Gastroesophageal sphincter (tissue), 4 donors: Measurements from ENCODE around the gene PCDHA8. TPM values are rescaled to one million over a fixed set of nuclear protein-coding genes. Genes with fewer than 3 reads are reported as not detected.

Experiments used
- ATAC-seq: fragments of 150-250 bp; one replicate; pipeline ENCODE4 v1.9.1; 2016; ENCODE audit warnings: mild to moderate bottlenecking, moderate library complexity
- H3K27ac ChIP-seq, 4 donors: fragments of 200-600 bp; sonication (generic) in 3 of 4; 1 replicate in 3 of 4; 2 replicates in 1 of 4; pipeline ENCODE4 v1.5.1; 2016 to 2019
- H3K27me3 ChIP-seq: fragments of 200-600 bp; sonication (generic); one replicate; pipeline ENCODE4 v1.5.1; 2019
- H3K36me3 ChIP-seq, 2 donors: fragments of 200-600 bp; sonication (generic); one replicate each; pipeline ENCODE4 v1.5.1; 2019; ENCODE audit warnings: control low read depth in 1 of 2
- H3K4me1 ChIP-seq, 3 donors: fragments of 200-600 bp; sonication (generic); 1 replicate in 2 of 3; 2 replicates in 1 of 3; pipeline ENCODE4 v1.5.1; 2016 to 2019; ENCODE audit warnings: control low read depth in 2 of 3
- H3K4me3 ChIP-seq, 2 donors: fragments of 200-600 bp; sonication (generic); one replicate each; pipeline ENCODE4 v1.5.1; 2019; ENCODE audit warnings: mild to moderate bottlenecking in 1 of 2, moderate library complexity in 1 of 2
- H3K9me3 ChIP-seq, 3 donors: fragments of 200-600 bp; sonication (generic); one replicate each; pipeline ENCODE4 v1.5.1; 2017 to 2019; ENCODE audit warnings: control low read depth in 2 of 3
- EP300 ChIP-seq: sonication (generic); formaldehyde crosslinking; IDR thresholded peaks from one replicate; pipeline ENCODE4 v1.6.1; 2017; ENCODE audit warnings: antibody characterized with exemption, mild to moderate bottlenecking
- POLR2A ChIP-seq, 2 donors: fragments of 450-650 bp; IDR thresholded peaks; one replicate each; pipeline ENCODE4 v1.6.1; 2017; ENCODE audit warnings: antibody characterized with exemption in 2 of 2, mild to moderate bottlenecking in 2 of 2, moderate library complexity in 1 of 2
- POLR2AphosphoS5 ChIP-seq: sonication (generic); formaldehyde crosslinking; IDR thresholded peaks from one replicate; pipeline ENCODE4 v1.6.1; 2017; ENCODE audit warnings: antibody characterized with exemption
- WGBS, 2 donors: methylation state at CpG; one replicate each; pipeline ENCODE4 v1.1.5; 2018; ENCODE audit warnings: low coverage in 1 of 2; 5-methylcytosine and 5-hydroxymethylcytosine counted together
- total RNA-seq, 4 donors: library from RNA; depleted of rRNA; stranded (reverse); fragments of >200 nt; gene quantifications; one replicate each; pipeline ENCODE4 v1.1.0, GENCODE V29; 2016
- TF ChIP-seq, protein P1 (sequence below), 4 experiments: fragments of 200-600 bp in 2 of 4; fragments of 450-650 bp in 2 of 4; sonication (generic) in 1 of 4; IDR thresholded peaks; one replicate each; pipeline ENCODE4 v1.5.1; 2017 to 2019; ENCODE audit warnings: antibody characterized with exemption in 4 of 4, mild to moderate bottlenecking in 2 of 4, moderate library complexity in 2 of 4

PCDHA8 gene
- total RNA-seq, 4 donors from 2014 or later: 0.15 TPM; not detected in 3

DNA sequence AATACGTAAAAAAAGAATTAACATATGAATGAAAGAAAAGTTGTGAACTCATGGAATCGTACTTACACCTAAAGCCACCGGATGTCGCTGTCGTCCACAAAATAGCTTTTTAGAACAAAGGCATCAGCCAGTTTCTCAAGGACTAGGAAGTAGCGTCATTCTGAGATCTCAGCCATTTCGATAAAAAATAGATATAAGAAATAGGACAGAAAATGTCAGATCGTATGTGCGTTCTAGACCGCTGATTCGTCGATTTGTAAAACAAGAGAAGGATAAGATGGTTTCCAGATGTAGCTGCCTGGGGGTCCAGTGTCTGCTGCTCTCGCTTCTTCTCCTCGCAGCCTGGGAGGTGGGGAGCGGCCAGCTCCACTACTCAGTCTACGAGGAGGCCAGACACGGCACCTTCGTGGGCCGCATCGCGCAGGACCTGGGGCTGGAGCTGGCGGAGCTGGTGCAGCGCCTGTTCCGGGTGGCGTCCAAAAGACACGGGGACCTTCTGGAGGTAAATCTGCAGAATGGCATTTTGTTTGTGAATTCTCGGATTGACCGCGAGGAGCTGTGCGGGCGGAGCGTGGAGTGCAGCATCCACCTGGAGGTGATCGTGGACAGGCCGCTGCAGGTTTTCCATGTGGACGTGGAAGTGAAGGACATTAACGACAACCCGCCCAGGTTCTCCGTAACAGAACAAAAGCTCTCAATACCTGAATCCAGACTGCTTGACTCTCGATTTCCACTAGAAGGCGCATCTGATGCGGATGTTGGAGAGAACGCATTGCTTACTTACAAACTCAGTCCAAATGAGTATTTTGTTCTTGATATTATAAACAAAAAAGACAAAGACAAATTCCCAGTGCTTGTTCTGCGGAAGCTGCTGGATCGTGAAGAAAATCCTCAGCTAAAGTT is 15.0 kb downstream of the PCDHA8 start, which contains the start of gene PCDHA10:
TSS of gene PCDHA10 (plus strand) at position 126 of the 903 bp plus-strand sequence. CDS start at position 278, 152 bp downstream.
- TF ChIP-seq EP300 (no peak), POLR2A (IDR thresholded peaks at IDR 0.05) (no peak), POLR2AphosphoS5 (no peak)
- TF ChIP-seq, protein P1, sequence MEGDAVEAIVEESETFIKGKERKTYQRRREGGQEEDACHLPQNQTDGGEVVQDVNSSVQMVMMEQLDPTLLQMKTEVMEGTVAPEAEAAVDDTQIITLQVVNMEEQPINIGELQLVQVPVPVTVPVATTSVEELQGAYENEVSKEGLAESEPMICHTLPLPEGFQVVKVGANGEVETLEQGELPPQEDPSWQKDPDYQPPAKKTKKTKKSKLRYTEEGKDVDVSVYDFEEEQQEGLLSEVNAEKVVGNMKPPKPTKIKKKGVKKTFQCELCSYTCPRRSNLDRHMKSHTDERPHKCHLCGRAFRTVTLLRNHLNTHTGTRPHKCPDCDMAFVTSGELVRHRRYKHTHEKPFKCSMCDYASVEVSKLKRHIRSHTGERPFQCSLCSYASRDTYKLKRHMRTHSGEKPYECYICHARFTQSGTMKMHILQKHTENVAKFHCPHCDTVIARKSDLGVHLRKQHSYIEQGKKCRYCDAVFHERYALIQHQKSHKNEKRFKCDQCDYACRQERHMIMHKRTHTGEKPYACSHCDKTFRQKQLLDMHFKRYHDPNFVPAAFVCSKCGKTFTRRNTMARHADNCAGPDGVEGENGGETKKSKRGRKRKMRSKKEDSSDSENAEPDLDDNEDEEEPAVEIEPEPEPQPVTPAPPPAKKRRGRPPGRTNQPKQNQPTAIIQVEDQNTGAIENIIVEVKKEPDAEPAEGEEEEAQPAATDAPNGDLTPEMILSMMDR (IDR thresholded peaks at IDR 0.05): peak in 2 of 4 experiments; percentile 15 to 39
- Histone ChIP-seq H3K4me1 (no peaks in the 10 kb centered on the region), H3K4me3 (peak within 1 kb of the TSS; percentile 6 to 27), H3K9me3 (peaks cover 0 to 61% (median 0%) of the 10 kb centered on the region in 3 donors), H3K27ac (peak within 1 kb of the TSS in 1 of 4 donors; percentile 56), H3K27me3 (peaks cover 81% of the 10 kb centered on the region), H3K36me3 (no peaks in the 10 kb centered on the region)
- WGBS, 2 donors: 11 to 18% methylated on average over 8 to 40 of the region's 44 CpGs
- ATAC-seq: no peak

DNA sequence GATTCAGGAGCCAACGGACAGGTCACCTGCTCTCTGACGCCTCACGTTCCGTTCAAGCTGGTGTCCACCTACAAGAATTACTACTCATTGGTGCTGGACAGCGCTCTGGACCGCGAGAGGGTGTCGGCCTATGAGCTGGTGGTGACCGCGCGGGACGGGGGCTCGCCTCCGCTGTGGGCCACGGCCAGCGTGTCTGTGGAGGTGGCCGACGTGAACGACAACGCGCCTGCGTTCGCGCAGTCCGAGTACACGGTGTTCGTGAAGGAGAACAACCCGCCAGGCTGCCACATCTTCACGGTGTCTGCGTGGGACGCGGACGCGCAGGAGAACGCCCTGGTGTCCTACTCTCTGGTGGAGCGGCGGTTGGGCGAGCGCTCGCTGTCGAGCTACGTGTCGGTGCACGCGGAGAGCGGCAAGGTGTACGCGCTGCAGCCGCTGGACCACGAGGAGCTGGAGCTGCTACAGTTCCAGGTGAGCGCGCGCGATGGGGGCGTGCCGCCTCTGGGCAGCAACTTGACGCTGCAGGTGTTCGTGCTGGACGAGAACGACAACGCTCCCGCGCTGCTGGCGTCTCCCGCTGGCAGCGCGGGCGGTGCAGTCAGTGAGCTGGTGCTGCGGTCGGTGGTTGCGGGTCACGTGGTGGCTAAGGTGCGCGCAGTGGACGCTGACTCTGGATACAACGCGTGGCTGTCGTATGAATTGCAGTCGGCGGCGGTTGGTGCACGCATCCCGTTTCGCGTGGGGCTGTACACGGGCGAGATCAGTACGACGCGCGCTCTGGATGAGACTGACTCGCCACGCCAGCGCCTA is 16.4 kb downstream of the PCDHA8 start:
- ATAC-seq: no peak
- H3K36me3 ChIP-seq: no peaks in the 10 kb centered on the region
- H3K4me1 ChIP-seq: no peaks in the 10 kb centered on the region
- WGBS, 2 donors: 35 to 55% methylated on average over 4 to 19 of the region's 94 CpGs
- H3K9me3 ChIP-seq: peaks cover 0 to 71% (median 0%) of the 10 kb centered on the region in 3 donors
- TF ChIP-seq POLR2A (IDR thresholded peaks at IDR 0.05): no peak
- TF ChIP-seq POLR2AphosphoS5: no peak
- TF ChIP-seq, protein P1 (IDR thresholded peaks at IDR 0.05): no peak
- no peak for TF ChIP-seq EP300
- H3K27ac ChIP-seq: no peak overlapping the region
- peaks cover 86% of the 10 kb centered on the region for H3K27me3 ChIP-seq
- H3K4me3 ChIP-seq: no peak overlapping the region

DNA sequence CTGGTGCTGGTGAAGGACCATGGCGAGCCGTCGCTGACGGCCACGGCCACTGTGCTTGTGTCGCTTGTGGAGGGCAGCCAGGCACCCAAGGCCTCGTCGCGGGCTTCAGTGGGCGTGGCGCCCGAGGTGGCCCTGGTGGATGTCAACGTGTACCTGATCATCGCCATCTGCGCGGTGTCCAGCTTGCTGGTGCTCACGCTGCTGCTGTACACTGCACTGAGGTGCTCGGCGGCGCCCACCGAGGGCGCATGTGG is 16.9 kb downstream of the PCDHA8 start:
- Histone ChIP-seq H3K27me3 (peaks cover 86% of the 10 kb centered on the region), H3K4me3 (no peak overlapping the region), H3K27ac (no peak overlapping the region), H3K4me1 (no peaks in the 10 kb centered on the region), H3K36me3 (no peaks in the 10 kb centered on the region), H3K9me3 (peaks cover 0 to 71% (median 0%) of the 10 kb centered on the region in 3 donors)
- no peak for ATAC-seq
- 40% methylated on average over 2 of the region's 22 CpGs; no CpG with 5 or more reads in 1 of the 2 donors for WGBS, 2 donors
- TF ChIP-seq EP300 (no peak), POLR2A (IDR thresholded peaks at IDR 0.05) (no peak), POLR2AphosphoS5 (no peak)
- TF ChIP-seq, protein P1 (IDR thresholded peaks at IDR 0.05): no peak

DNA sequence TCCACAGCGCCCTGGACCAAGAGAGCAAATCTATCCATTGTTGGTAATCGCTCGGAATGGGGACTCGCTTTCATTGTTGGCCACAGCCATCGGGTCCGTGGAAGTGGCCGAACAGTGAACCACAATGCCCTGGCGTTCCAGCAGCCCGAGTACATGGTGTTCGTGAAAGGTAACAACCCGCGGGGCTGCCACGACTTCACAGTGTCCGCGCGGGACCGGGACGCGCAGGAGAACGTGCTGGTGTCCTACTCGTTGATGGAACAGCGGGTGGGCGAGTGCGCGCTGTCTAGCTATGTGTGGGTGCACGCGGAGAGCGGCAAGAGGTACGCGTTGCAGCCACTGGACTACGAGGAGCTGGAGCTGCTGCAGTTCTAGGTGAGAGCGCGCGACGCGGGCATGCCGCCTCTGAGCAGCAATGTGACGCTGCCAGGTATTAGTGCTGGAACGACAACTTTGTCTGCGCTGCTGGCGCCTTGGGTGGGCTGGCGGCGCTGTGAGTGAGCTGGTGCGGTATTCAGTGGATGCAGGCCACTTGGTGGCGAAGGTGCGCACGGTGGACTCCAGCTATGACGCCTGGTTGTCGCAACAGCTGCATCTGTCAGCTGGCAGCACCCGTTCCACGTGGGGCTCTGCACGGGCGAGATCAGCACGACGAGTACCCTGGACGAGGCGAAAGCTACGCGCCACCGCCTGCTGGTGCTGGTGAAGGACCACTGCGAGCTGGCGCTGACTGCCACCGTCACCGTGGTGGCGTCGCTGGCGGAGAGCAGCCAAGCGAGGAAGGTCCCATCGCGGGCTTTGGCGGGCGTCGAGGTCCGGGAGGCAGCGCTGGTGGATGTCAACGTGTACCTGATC is 21.7 kb downstream of the PCDHA8 start:
- Histone ChIP-seq H3K4me3 (no peak overlapping the region), H3K9me3 (peaks cover 0 to 59% (median 0%) of the 10 kb centered on the region in 3 donors), H3K27me3 (peaks cover 57% of the 10 kb centered on the region), H3K4me1 (no peaks in the 10 kb centered on the region), H3K36me3 (no peaks in the 10 kb centered on the region), H3K27ac (no peak overlapping the region)
- no peak for ATAC-seq
- no peak for TF ChIP-seq POLR2A (IDR thresholded peaks at IDR 0.05)
- TF ChIP-seq POLR2AphosphoS5: no peak
- no peak for TF ChIP-seq EP300
- TF ChIP-seq, protein P1 (IDR thresholded peaks at IDR 0.05): no peak
- 41% methylated on average over 8 of the region's 76 CpGs; no CpG with 5 or more reads in 1 of the 2 donors for WGBS, 2 donors
